ENCODE measurements around the gene MAEA.

GRCh38 chr4:1247864-1248244 is 41.8 kb upstream of the MAEA start:
- TF ChIP-seq, protein P1, sequence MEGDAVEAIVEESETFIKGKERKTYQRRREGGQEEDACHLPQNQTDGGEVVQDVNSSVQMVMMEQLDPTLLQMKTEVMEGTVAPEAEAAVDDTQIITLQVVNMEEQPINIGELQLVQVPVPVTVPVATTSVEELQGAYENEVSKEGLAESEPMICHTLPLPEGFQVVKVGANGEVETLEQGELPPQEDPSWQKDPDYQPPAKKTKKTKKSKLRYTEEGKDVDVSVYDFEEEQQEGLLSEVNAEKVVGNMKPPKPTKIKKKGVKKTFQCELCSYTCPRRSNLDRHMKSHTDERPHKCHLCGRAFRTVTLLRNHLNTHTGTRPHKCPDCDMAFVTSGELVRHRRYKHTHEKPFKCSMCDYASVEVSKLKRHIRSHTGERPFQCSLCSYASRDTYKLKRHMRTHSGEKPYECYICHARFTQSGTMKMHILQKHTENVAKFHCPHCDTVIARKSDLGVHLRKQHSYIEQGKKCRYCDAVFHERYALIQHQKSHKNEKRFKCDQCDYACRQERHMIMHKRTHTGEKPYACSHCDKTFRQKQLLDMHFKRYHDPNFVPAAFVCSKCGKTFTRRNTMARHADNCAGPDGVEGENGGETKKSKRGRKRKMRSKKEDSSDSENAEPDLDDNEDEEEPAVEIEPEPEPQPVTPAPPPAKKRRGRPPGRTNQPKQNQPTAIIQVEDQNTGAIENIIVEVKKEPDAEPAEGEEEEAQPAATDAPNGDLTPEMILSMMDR (IDR thresholded peaks at IDR 0.05; ENCODE audit: low read depth, low read length) = no peak
- TF ChIP-seq POLR2A (IDR thresholded peaks at IDR 0.05; ENCODE audit: extremely low read depth, insufficient read length) (no peak), MYC (IDR thresholded peaks at IDR 0.05; ENCODE audit: low read depth, low read length) (no peak)
- TF ChIP-seq, protein P2, sequence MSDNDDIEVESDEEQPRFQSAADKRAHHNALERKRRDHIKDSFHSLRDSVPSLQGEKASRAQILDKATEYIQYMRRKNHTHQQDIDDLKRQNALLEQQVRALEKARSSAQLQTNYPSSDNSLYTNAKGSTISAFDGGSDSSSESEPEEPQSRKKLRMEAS (IDR thresholded peaks at IDR 0.05; ENCODE audit: low read depth, low read length) = no peak

All from NB4 (cell line).